K562 (cell line): ENCODE measurements around the gene PCBD1. TPM values are rescaled to one million over a fixed set of nuclear protein-coding genes. Genes with fewer than 3 reads are reported as not detected.

Source experiments
- ATF4 ChIP-seq: fragments of 450-650 bp; formaldehyde crosslinking; IDR thresholded peaks from 2 replicates; pipeline ENCODE4 v1.4.0; 2022; ENCODE audit warnings: mild to moderate bottlenecking, moderate library complexity
- CEBPG ChIP-seq, 3 experiments: fragments of 200-800 bp in 1 of 3; sonication (Bioruptor generic) in 1 of 3; sonication (generic) in 1 of 3; formaldehyde crosslinking in 1 of 3; IDR thresholded peaks in 2 of 3; conservative IDR thresholded peaks in 1 of 3; 2 replicates each; pipeline versions ENCODE4 v1.6.1 to v1.8.0; 2016 to 2022; ENCODE audit warnings: missing compliant biosample characterization in 2 of 3, missing genetic modification characterization in 2 of 3, mild to moderate bottlenecking in 1 of 3, missing genetic modification reagents in 1 of 3
- E4F1 ChIP-seq: fragments of 250-450 bp; sonication (Bioruptor Pico); IDR thresholded peaks from 2 replicates; pipeline ENCODE4 v1.5.0; 2021; ENCODE audit warnings: mild to moderate bottlenecking, borderline replicate concordance
- KAT8 ChIP-seq: fragments of 450-650 bp; IDR thresholded peaks from 2 replicates; pipeline ENCODE4 v1.6.1; 2016; ENCODE audit warnings: low read depth, mild to moderate bottlenecking
- NFXL1 ChIP-seq: fragments of 450-650 bp; formaldehyde crosslinking; IDR thresholded peaks from 2 replicates; pipeline ENCODE4 v1.4.0; 2021; ENCODE audit warnings: mild to moderate bottlenecking
- NFYB ChIP-seq: IDR thresholded peaks from 2 replicates; pipeline ENCODE4 v1.6.1; 2011; ENCODE audit warnings: mild to moderate bottlenecking, moderate library complexity; ENCODE audit not compliant: insufficient read length; ENCODE audit errors: extremely low read depth
- POLR3A ChIP-seq: IDR thresholded peaks from 2 replicates; pipeline ENCODE4 v1.6.1; 2011; ENCODE audit warnings: borderline replicate concordance, mild to moderate bottlenecking, moderate library complexity; ENCODE audit not compliant: insufficient read length, insufficient read depth; ENCODE audit errors: extremely low read depth
- RBFOX2 ChIP-seq: fragments of 200-400 bp; formaldehyde crosslinking; IDR thresholded peaks from 2 replicates; pipeline ENCODE4 v1.6.1; 2017; ENCODE audit warnings: low read depth, mild to moderate bottlenecking, low read length, moderate library complexity
- RREB1 ChIP-seq: fragments of 250-450 bp; sonication (Bioruptor Pico); IDR thresholded peaks from 2 replicates; pipeline ENCODE4 v1.4.0; 2020
- SP2 ChIP-seq: IDR thresholded peaks from 2 replicates; pipeline ENCODE4 v1.6.1; 2011; ENCODE audit warnings: mild to moderate bottlenecking, low read depth, low read length, moderate library complexity; ENCODE audit not compliant: poor library complexity, severe bottlenecking; ENCODE audit errors: extremely low read depth
- U2AF1 ChIP-seq: fragments of 200-400 bp; formaldehyde crosslinking; optimal IDR thresholded peaks from 2 replicates; pipeline ENCODE3; 2017; ENCODE audit warnings: mild to moderate bottlenecking, low read depth, low read length, moderate library complexity
- ZEB2 ChIP-seq: fragments of 450-650 bp; IDR thresholded peaks from 2 replicates; pipeline ENCODE4 v1.6.1; 2016
- ZNF766 ChIP-seq: fragments of 200-800 bp; sonication (Bioruptor generic); conservative IDR thresholded peaks from 2 replicates; pipeline ENCODE4 v1.6.1; 2016; ENCODE audit warnings: missing genetic modification characterization, missing compliant biosample characterization
- polyA plus RNA-seq, 8 experiments: library from polyadenylated mRNA; depleted of rRNA in 4 of 8; stranded (reverse) in 5 of 8; unstranded in 3 of 8; fragments of >200 nt; fragmentation: Nextera tagmentation in 2 of 8; fragmentation: Illumina TruSeq in 1 of 8; extraction: Ambion mirVana in 2 of 8; extraction: Trizol in 1 of 8; gene quantifications; 2 replicates each; pipeline versions ENCODE4 v1.2.1 to v1.2.3, GENCODE V29; 2011 to 2014; ENCODE audit warnings: inconsistent platforms in 1 of 8, missing spikeins in 1 of 8
- total RNA-seq, 7 experiments: library from RNA; depleted of rRNA in 6 of 7; stranded (reverse); fragments of >200 nt in 6 of 7; fragmentation: Illumina TruSeq in 2 of 7; extraction: Trizol in 2 of 7; gene quantifications; 2 replicates each; pipeline versions ENCODE4 v1.2.1 to v1.2.3, GENCODE V29; 2011 to 2021; ENCODE audit warnings: low replicate concordance in 1 of 7
- TF ChIP-seq, protein P1 (sequence below): sonication (generic); formaldehyde crosslinking; IDR thresholded peaks from 2 replicates; pipeline ENCODE4 v1.5.0; 2020; ENCODE audit warnings: missing genetic modification reagents
- TF ChIP-seq, protein P2 (sequence below): fragments of 250-450 bp; sonication (Bioruptor Pico); IDR thresholded peaks from 2 replicates; pipeline ENCODE4 v1.8.0; 2022; ENCODE audit warnings: moderate library complexity, mild to moderate bottlenecking, inconsistent platforms

Gene PCBD1
- total and polyA plus RNA-seq, 9 of the 15 experiments (the other 6 are each of a cell fraction or from before 2014, with no cell fraction given): 14.6 to 109 (median 57.0) TPM

- TF ChIP-seq E4F1 (CRISPR knock-in tag) (no peak), NFXL1 (no peak), CEBPG (CRISPR knock-in tag; IDR thresholded peaks at IDR 0.05) (no peak), CEBPG (tag; conservative IDR thresholded peaks at IDR 0.05 in 1 of 2, IDR thresholded peaks at IDR 0.05 in 1 of 2) (no peak), RBFOX2 (peak; percentile 78), NFYB (no peak), ZEB2 (no peak), U2AF1 (no peak), RREB1 (CRISPR knock-in tag) (no peak), ZNF766 (no peak), ATF4 (CRISPR knock-in tag) (no peak), KAT8 (no peak), POLR3A (no peak), SP2 (no peak)
- TF ChIP-seq, protein P1, sequence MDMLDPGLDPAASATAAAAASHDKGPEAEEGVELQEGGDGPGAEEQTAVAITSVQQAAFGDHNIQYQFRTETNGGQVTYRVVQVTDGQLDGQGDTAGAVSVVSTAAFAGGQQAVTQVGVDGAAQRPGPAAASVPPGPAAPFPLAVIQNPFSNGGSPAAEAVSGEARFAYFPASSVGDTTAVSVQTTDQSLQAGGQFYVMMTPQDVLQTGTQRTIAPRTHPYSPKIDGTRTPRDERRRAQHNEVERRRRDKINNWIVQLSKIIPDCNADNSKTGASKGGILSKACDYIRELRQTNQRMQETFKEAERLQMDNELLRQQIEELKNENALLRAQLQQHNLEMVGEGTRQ (CRISPR knock-in tag): no peak
- TF ChIP-seq, protein P2, sequence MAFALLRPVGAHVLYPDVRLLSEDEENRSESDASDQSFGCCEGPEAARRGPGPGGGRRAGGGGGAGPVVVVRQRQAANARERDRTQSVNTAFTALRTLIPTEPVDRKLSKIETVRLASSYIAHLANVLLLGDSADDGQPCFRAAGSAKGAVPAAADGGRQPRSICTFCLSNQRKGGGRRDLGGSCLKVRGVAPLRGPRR (CRISPR knock-in tag): no peak
Observed at GRCh38 chr10:70887804-70888800, at the start of gene PCBD1 (continued).
